22Rv1 (cell line): ENCODE data around the gene PCDH15.

Source experiments
- ZFX ChIP-seq: fragments of 450-650 bp; IDR thresholded peaks from 2 replicates; pipeline ENCODE4 v1.6.1; 2017; ENCODE audit warnings: antibody characterized with exemption, borderline replicate concordance
- TF ChIP-seq, protein P1 (sequence below): fragments of 450-650 bp; IDR thresholded peaks from 2 replicates; pipeline ENCODE4 v1.5.1; 2017; ENCODE audit warnings: mild to moderate bottlenecking

DNA sequence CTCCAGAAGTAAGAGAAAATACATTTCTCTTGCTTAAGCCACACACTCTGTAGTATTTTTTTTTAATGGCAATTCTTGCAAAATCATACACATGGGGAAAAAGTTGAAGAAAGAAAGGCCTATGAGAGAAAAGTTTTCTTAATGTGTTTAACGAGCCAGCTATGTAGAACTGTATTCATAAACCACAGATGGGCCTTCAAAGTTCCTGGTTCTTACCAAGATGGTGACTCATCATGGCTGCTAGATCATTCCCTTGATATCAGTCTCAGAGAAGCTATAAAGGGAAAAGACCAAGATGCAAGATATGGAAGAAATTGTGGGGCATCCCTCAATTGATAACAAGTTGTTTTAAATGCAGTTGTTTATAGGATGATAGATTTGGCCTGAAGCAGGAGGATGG is 1035.7 kb downstream of the PCDH15 start:
- TF ChIP-seq, protein P1, sequence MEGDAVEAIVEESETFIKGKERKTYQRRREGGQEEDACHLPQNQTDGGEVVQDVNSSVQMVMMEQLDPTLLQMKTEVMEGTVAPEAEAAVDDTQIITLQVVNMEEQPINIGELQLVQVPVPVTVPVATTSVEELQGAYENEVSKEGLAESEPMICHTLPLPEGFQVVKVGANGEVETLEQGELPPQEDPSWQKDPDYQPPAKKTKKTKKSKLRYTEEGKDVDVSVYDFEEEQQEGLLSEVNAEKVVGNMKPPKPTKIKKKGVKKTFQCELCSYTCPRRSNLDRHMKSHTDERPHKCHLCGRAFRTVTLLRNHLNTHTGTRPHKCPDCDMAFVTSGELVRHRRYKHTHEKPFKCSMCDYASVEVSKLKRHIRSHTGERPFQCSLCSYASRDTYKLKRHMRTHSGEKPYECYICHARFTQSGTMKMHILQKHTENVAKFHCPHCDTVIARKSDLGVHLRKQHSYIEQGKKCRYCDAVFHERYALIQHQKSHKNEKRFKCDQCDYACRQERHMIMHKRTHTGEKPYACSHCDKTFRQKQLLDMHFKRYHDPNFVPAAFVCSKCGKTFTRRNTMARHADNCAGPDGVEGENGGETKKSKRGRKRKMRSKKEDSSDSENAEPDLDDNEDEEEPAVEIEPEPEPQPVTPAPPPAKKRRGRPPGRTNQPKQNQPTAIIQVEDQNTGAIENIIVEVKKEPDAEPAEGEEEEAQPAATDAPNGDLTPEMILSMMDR, result no peak
- no peak for TF ChIP-seq ZFX
